CD14-positive monocyte (primary cell): ENCODE results near the gene SPON1. TPM values are rescaled to one million over a fixed set of nuclear protein-coding genes. Genes with fewer than 3 reads are reported as not detected.

Experiments
- DNase-seq, 3 donors: peaks; one replicate each; pipeline ENCODE4 v3.0.0-alpha.2; 2011 to 2022
- H2AFZ ChIP-seq: 2 replicates; pipeline ENCODE4 v1.6.0; 2012; ENCODE audit warnings: mild to moderate bottlenecking, low read depth, low read length, inconsistent platforms; ENCODE audit not compliant: insufficient read depth, poor library complexity, severe bottlenecking
- H3K27ac ChIP-seq, 2 donors: 1 replicate in 1 of 2; 2 replicates in 1 of 2; pipeline ENCODE4 v1.5.1; 2012 to 2013; ENCODE audit warnings: low read length in 2 of 2, control low read depth in 1 of 2, inconsistent platforms in 1 of 2, low read depth in 1 of 2, mild to moderate bottlenecking in 1 of 2
- H3K27me3 ChIP-seq, 2 donors: one replicate each; pipeline versions ENCODE4 v1.6.0 to v1.6.1; 2011 to 2013; ENCODE audit warnings: low read length in 2 of 2; ENCODE audit not compliant: control insufficient read depth in 2 of 2, insufficient read depth in 2 of 2
- H3K36me3 ChIP-seq, 2 donors: replicated peaks in 1 of 2; 1 replicate in 1 of 2; 2 replicates in 1 of 2; pipeline versions ENCODE4 v1.5.1 to v1.6.1; 2012 to 2013; ENCODE audit warnings: low read length in 2 of 2, control low read depth in 1 of 2, inconsistent platforms in 1 of 2, mild to moderate bottlenecking in 1 of 2; ENCODE audit not compliant: insufficient read depth in 2 of 2, control insufficient read depth in 1 of 2
- H3K4me1 ChIP-seq, 2 donors: 1 replicate in 1 of 2; 2 replicates in 1 of 2; pipeline versions ENCODE4 v1.5.1 to v1.6.1; 2012 to 2013; ENCODE audit warnings: low read length in 2 of 2, control low read depth in 1 of 2, inconsistent platforms in 1 of 2, mild to moderate bottlenecking in 1 of 2, moderate library complexity in 1 of 2; ENCODE audit not compliant: insufficient read depth in 2 of 2, control insufficient read depth in 1 of 2
- H3K4me2 ChIP-seq: replicated peaks from 2 replicates; pipeline ENCODE3; 2012; ENCODE audit warnings: low read length, moderate library complexity, mild to moderate bottlenecking; ENCODE audit not compliant: poor library complexity, severe bottlenecking; ENCODE audit errors: extremely low read depth
- H3K4me3 ChIP-seq, 3 experiments: fragments of 200-600 bp in 1 of 3; sonication (generic) in 1 of 3; replicated peaks in 1 of 3; 1 replicate in 2 of 3; 2 replicates in 1 of 3; pipeline ENCODE4 v1.5.1; 2011 to 2013; ENCODE audit warnings: low read length in 3 of 3, mild to moderate bottlenecking in 3 of 3, control low read depth in 2 of 3, low read depth in 2 of 3, inconsistent platforms in 1 of 3, moderate library complexity in 1 of 3
- H3K79me2 ChIP-seq: 2 replicates; pipeline ENCODE4 v1.6.0; 2012; ENCODE audit warnings: mild to moderate bottlenecking, control low read depth, inconsistent platforms, low read length, moderate library complexity; ENCODE audit not compliant: insufficient read depth
- H3K9ac ChIP-seq: 2 replicates; pipeline ENCODE4 v1.6.0; 2017; ENCODE audit warnings: low read length, mild to moderate bottlenecking; ENCODE audit not compliant: insufficient read depth, poor library complexity, severe bottlenecking
- H3K9me3 ChIP-seq, 2 donors: replicated peaks in 1 of 2; 1 replicate in 1 of 2; 2 replicates in 1 of 2; pipeline versions ENCODE4 v1.5.1 to v1.6.1; 2012 to 2013; ENCODE audit warnings: low read length in 2 of 2, control low read depth in 1 of 2; ENCODE audit not compliant: control insufficient read depth in 1 of 2, insufficient read depth in 1 of 2
- H4K20me1 ChIP-seq: 2 replicates; pipeline ENCODE4 v1.6.0; 2012; ENCODE audit warnings: mild to moderate bottlenecking, low read length, control low read depth, moderate library complexity; ENCODE audit not compliant: insufficient read depth
- H3K27ac Mint-ChIP-seq, 7 donors: one replicate each; pipeline ENCODE4 v1.8.0; 2020; ENCODE audit warnings: mild to moderate bottlenecking in 7 of 7, mixed read lengths in 7 of 7, moderate library complexity in 6 of 7, inconsistent platforms in 2 of 7
- H3K27me3 Mint-ChIP-seq, 3 donors: one replicate each; pipeline ENCODE4 v1.8.0; 2021 to 2022; ENCODE audit warnings: low read depth in 3 of 3, mild to moderate bottlenecking in 3 of 3, mixed read lengths in 3 of 3, moderate library complexity in 3 of 3, inconsistent platforms in 1 of 3
- H3K36me3 Mint-ChIP-seq, 2 donors: one replicate each; pipeline ENCODE4 v1.8.0; 2020; ENCODE audit warnings: mixed read lengths in 2 of 2, inconsistent platforms in 1 of 2, mild to moderate bottlenecking in 1 of 2
- H3K4me1 Mint-ChIP-seq: one replicate; pipeline ENCODE4 v1.8.0; 2020; ENCODE audit warnings: mild to moderate bottlenecking, mixed read lengths
- H3K4me3 Mint-ChIP-seq, 2 donors: one replicate each; pipeline ENCODE4 v1.8.0; 2020; ENCODE audit warnings: mild to moderate bottlenecking in 2 of 2, mixed read lengths in 2 of 2, moderate library complexity in 1 of 2
- H3K9me3 Mint-ChIP-seq, 7 donors: one replicate each; pipeline ENCODE4 v1.8.0; 2020 to 2022; ENCODE audit warnings: mixed read lengths in 7 of 7, mild to moderate bottlenecking in 6 of 7, moderate library complexity in 6 of 7, inconsistent platforms in 2 of 7
- WGBS: methylation state at CpG from one replicate; pipeline ENCODE4 v1.1.5; 2013; ENCODE audit warnings: missing lambda C conversion rate; ENCODE audit not compliant: insufficient coverage; 5-methylcytosine and 5-hydroxymethylcytosine counted together
- intact Hi-C, 2 donors: fragments of 100-400 bp; cut with micrococcal nuclease; formaldehyde crosslinking; loops; one replicate each; pipeline versions ENCODE4 v1.15.0 to v1.15.1; 2023
- polyA plus RNA-seq, 3 donors: library from polyadenylated mRNA; depleted of rRNA in 1 of 3; unstranded in 2 of 3; stranded (reverse) in 1 of 3; fragments of 300-500 nt in 2 of 3; fragments of >200 nt in 1 of 3; fragmentation: Illumina TruSeq in 2 of 3; gene quantifications; 1 replicate in 2 of 3; 2 replicates in 1 of 3; pipeline ENCODE4 v1.2.3, GENCODE V29; 2012 to 2021
- TF ChIP-seq, protein P1 (sequence below): fragments of 200-600 bp; IDR thresholded peaks from one replicate; pipeline ENCODE4 v1.8.0; 2022; ENCODE audit warnings: antibody characterized with exemption, mild to moderate bottlenecking

The SPON1 gene
- polyA plus RNA-seq, 3 donors: not detected

- Histone ChIP-seq H3K4me3 (no peak overlapping the region), H3K27ac (no peak overlapping the region), H4K20me1 (no peaks in the 10 kb centered on the region), H3K36me3 (no peaks in the 10 kb centered on the region), H3K27me3 (peaks cover 3 to 10% of the 10 kb centered on the region in 2 donors), H3K4me2 (no peak overlapping the region), H3K79me2 (no peaks in the 10 kb centered on the region), H2AFZ (no peak overlapping the region), H3K9me3 (no peaks in the 10 kb centered on the region), H3K4me1 (no peaks in the 10 kb centered on the region), H3K9ac (no peak overlapping the region)
- no peak for DNase-seq
- no CpG with 5 or more reads among the region's 4 CpGs for WGBS
- Mint-ChIP-seq H3K4me1 (no peaks in the 10 kb centered on the region), H3K27ac (no peak overlapping the region), H3K4me3 (no peak overlapping the region), H3K36me3 (no peaks in the 10 kb centered on the region), H3K9me3 (no peaks in the 10 kb centered on the region), H3K27me3 (peaks cover 2 to 3% (median 3%) of the 10 kb centered on the region in 3 donors)
- TF ChIP-seq, protein P1, sequence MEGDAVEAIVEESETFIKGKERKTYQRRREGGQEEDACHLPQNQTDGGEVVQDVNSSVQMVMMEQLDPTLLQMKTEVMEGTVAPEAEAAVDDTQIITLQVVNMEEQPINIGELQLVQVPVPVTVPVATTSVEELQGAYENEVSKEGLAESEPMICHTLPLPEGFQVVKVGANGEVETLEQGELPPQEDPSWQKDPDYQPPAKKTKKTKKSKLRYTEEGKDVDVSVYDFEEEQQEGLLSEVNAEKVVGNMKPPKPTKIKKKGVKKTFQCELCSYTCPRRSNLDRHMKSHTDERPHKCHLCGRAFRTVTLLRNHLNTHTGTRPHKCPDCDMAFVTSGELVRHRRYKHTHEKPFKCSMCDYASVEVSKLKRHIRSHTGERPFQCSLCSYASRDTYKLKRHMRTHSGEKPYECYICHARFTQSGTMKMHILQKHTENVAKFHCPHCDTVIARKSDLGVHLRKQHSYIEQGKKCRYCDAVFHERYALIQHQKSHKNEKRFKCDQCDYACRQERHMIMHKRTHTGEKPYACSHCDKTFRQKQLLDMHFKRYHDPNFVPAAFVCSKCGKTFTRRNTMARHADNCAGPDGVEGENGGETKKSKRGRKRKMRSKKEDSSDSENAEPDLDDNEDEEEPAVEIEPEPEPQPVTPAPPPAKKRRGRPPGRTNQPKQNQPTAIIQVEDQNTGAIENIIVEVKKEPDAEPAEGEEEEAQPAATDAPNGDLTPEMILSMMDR: no peak
- intact Hi-C loops: no loop called here
Measured at GRCh38 chr11:13952668-13953067, 9.9 kb upstream of the SPON1 start.

GRCh38 chr11:13954591-13954990 is 7.9 kb upstream of the SPON1 start:
- TF ChIP-seq, protein P1: no peak
- no peak overlapping the region for H3K9ac ChIP-seq
- no peak overlapping the region for H3K4me3 Mint-ChIP-seq
- no peaks in the 10 kb centered on the region for H3K9me3 Mint-ChIP-seq
- H3K9me3 ChIP-seq: no peaks in the 10 kb centered on the region
- no peaks in the 10 kb centered on the region for H3K4me1 Mint-ChIP-seq
- no peaks in the 10 kb centered on the region for H4K20me1 ChIP-seq
- 88% methylated on average over 2 of the region's 3 CpGs for WGBS
- no peak overlapping the region for H3K4me2 ChIP-seq
- no peaks in the 10 kb centered on the region for H3K79me2 ChIP-seq
- no peak overlapping the region for H3K27ac ChIP-seq
- H3K27me3 Mint-ChIP-seq: peaks cover 6 to 14% (median 9%) of the 10 kb centered on the region in 3 donors
- H2AFZ ChIP-seq: no peak overlapping the region
- H3K36me3 Mint-ChIP-seq: no peaks in the 10 kb centered on the region
- no peak for DNase-seq
- H3K36me3 ChIP-seq: no peaks in the 10 kb centered on the region
- no peaks in the 10 kb centered on the region for H3K4me1 ChIP-seq
- intact Hi-C loops: no loop called here
- H3K27ac Mint-ChIP-seq: no peak overlapping the region
- peaks cover 18 to 19% of the 10 kb centered on the region in 2 donors for H3K27me3 ChIP-seq
- no peak overlapping the region for H3K4me3 ChIP-seq
